CD4-positive, CD25-positive, alpha-beta regulatory T cell (primary cell): ENCODE measurements around the gene U2AF1L4. TPM values are rescaled to one million over a fixed set of nuclear protein-coding genes. Genes with fewer than 3 reads are reported as not detected.

Source experiments
- ATAC-seq, 2 donors: fragments of 150-1000 bp; cut with Tn5 transposase; one replicate each; pipeline ENCODE4 v1.10.0; 2021; ENCODE audit warnings: low read depth in 2 of 2, moderate number of reproducible peaks in 2 of 2, moderate library complexity in 1 of 2
- DNase-seq, 3 donors: peaks; one replicate each; pipeline versions ENCODE4 v3.0.0 to v3.0.0-alpha.2; 2012 to 2022; ENCODE audit warnings: mixed read lengths in 1 of 3
- H3K27ac ChIP-seq: one replicate; pipeline ENCODE4 v1.7.0; 2013; ENCODE audit warnings: mild to moderate bottlenecking, low read length; ENCODE audit not compliant: insufficient read depth, poor library complexity, severe bottlenecking
- H3K27me3 ChIP-seq: one replicate; pipeline ENCODE4 v1.7.0; 2013; ENCODE audit warnings: low read length; ENCODE audit not compliant: control insufficient read depth, insufficient read depth
- H3K36me3 ChIP-seq: one replicate; pipeline ENCODE4 v1.7.0; 2013; ENCODE audit warnings: mild to moderate bottlenecking, low read length, moderate library complexity; ENCODE audit not compliant: control insufficient read depth, insufficient read depth
- H3K4me1 ChIP-seq: 2 replicates; pipeline ENCODE4 v1.7.0; 2013; ENCODE audit warnings: mild to moderate bottlenecking, low read length; ENCODE audit not compliant: insufficient read depth, control insufficient read depth, poor library complexity, severe bottlenecking
- H3K4me3 ChIP-seq: one replicate; pipeline ENCODE4 v1.7.0; 2013; ENCODE audit warnings: low read depth, mild to moderate bottlenecking, low read length, moderate library complexity
- H3K9me3 ChIP-seq, 2 experiments: 1 replicate in 1 of 2; 2 replicates in 1 of 2; pipeline ENCODE4 v1.7.0; 2013; ENCODE audit warnings: low read length in 2 of 2, mild to moderate bottlenecking in 1 of 2, moderate library complexity in 1 of 2; ENCODE audit not compliant: control insufficient read depth in 2 of 2
- H3K27ac Mint-ChIP-seq, 3 donors: one replicate each; pipeline ENCODE4 v1.8.0; 2020 to 2022; ENCODE audit warnings: mild to moderate bottlenecking in 3 of 3, mixed read lengths in 3 of 3, moderate library complexity in 2 of 3
- H3K27me3 Mint-ChIP-seq: one replicate; pipeline ENCODE4 v1.8.0; 2022; ENCODE audit warnings: mild to moderate bottlenecking, mixed read lengths
- H3K36me3 Mint-ChIP-seq: one replicate; pipeline ENCODE4 v1.8.0; 2020; ENCODE audit warnings: mixed read lengths
- H3K4me1 Mint-ChIP-seq, 4 donors: one replicate each; pipeline ENCODE4 v1.8.0; 2020 to 2022; ENCODE audit warnings: mixed read lengths in 4 of 4, mild to moderate bottlenecking in 1 of 4
- H3K4me3 Mint-ChIP-seq, 4 donors: one replicate each; pipeline ENCODE4 v1.8.0; 2020 to 2022; ENCODE audit warnings: mild to moderate bottlenecking in 4 of 4, mixed read lengths in 4 of 4, moderate library complexity in 3 of 4
- H3K9me3 Mint-ChIP-seq, 7 donors: one replicate each; pipeline ENCODE4 v1.8.0; 2020 to 2022; ENCODE audit warnings: mixed read lengths in 7 of 7, mild to moderate bottlenecking in 3 of 7, moderate library complexity in 2 of 7
- polyA plus RNA-seq, 4 donors: library from polyadenylated mRNA; unstranded; fragments of 300-500 nt; fragmentation: Illumina TruSeq; gene quantifications; one replicate each; pipeline ENCODE4 v1.2.3, GENCODE V29; 2021
- total RNA-seq: library from RNA; stranded (reverse); gene quantifications from one replicate; pipeline ENCODE4 v1.2.3, GENCODE V29; 2022

U2AF1L4 gene
- total and polyA plus RNA-seq, 5 donors from 2014 or later, result 48.4 to 70.8 (median 62.6) TPM

GRCh38 chr19:35723671-35724070 is 21.5 kb downstream of the U2AF1L4 start:
- Histone ChIP-seq H3K27ac (no peak overlapping the region), H3K4me1 (peaks cover 15% of the 10 kb centered on the region), H3K9me3 (no peaks in the 10 kb centered on the region), H3K36me3 (peaks cover 76% of the 10 kb centered on the region), H3K4me3 (no peak overlapping the region), H3K27me3 (no peaks in the 10 kb centered on the region)
- peaks cover 30% of the 10 kb centered on the region for H3K36me3 Mint-ChIP-seq
- DNase-seq (no peak), ATAC-seq (no peak)
- H3K4me3 Mint-ChIP-seq, result no peak overlapping the region
- H3K9me3 Mint-ChIP-seq, result peaks cover 0 to 1% (median 0%) of the 10 kb centered on the region in 7 donors
- peaks cover 0 to 21% (median 8%) of the 10 kb centered on the region in 4 donors for H3K4me1 Mint-ChIP-seq
- H3K27ac Mint-ChIP-seq, result peak overlapping the region in 1 of 3 donors; percentile 76
- peaks cover 1% of the 10 kb centered on the region for H3K27me3 Mint-ChIP-seq

- H3K4me3 Mint-ChIP-seq, result no peak overlapping the region
- Histone ChIP-seq H3K4me3 (no peak overlapping the region), H3K36me3 (peaks cover 68% of the 10 kb centered on the region), H3K9me3 (no peaks in the 10 kb centered on the region), H3K4me1 (peaks cover 20% of the 10 kb centered on the region), H3K27me3 (no peaks in the 10 kb centered on the region), H3K27ac (no peak overlapping the region)
- DNase-seq (no peak), ATAC-seq (no peak)
- H3K27ac Mint-ChIP-seq, result no peak overlapping the region
- peaks cover 30% of the 10 kb centered on the region for H3K36me3 Mint-ChIP-seq
- H3K27me3 Mint-ChIP-seq, result peaks cover 4% of the 10 kb centered on the region
- H3K9me3 Mint-ChIP-seq, result peaks cover 0 to 1% (median 0%) of the 10 kb centered on the region in 7 donors
- H3K4me1 Mint-ChIP-seq, result peaks cover 0 to 24% (median 8%) of the 10 kb centered on the region in 4 donors
Observed at GRCh38 chr19:35722897-35723296, 22.3 kb downstream of the U2AF1L4 start.

GRCh38 chr19:35722461-35722860 is 22.8 kb downstream of the U2AF1L4 start:
- H3K9me3 ChIP-seq, result no peaks in the 10 kb centered on the region
- peaks cover 30% of the 10 kb centered on the region for H3K36me3 Mint-ChIP-seq
- H3K4me1 Mint-ChIP-seq, result peaks cover 0 to 24% (median 8%) of the 10 kb centered on the region in 4 donors
- H3K9me3 Mint-ChIP-seq, result peaks cover 0 to 1% (median 0%) of the 10 kb centered on the region in 7 donors
- no peak overlapping the region for H3K4me3 ChIP-seq
- no peak for DNase-seq
- H3K4me3 Mint-ChIP-seq, result no peak overlapping the region
- H3K4me1 ChIP-seq, result peaks cover 20% of the 10 kb centered on the region
- H3K27me3 Mint-ChIP-seq, result peaks cover 4% of the 10 kb centered on the region
- no peaks in the 10 kb centered on the region for H3K27me3 ChIP-seq
- H3K27ac ChIP-seq, result no peak overlapping the region
- no peak for ATAC-seq
- H3K36me3 ChIP-seq, result peaks cover 64% of the 10 kb centered on the region
- H3K27ac Mint-ChIP-seq, result peak overlapping the region in 1 of 3 donors; percentile 74

- H3K36me3 Mint-ChIP-seq, result peaks cover 25% of the 10 kb centered on the region
- no peak for DNase-seq
- no peak for ATAC-seq
- no peak overlapping the region for H3K4me3 ChIP-seq
- peak overlapping the region in 3 of 4 donors; percentile 27 to 50 (median 38) for H3K4me3 Mint-ChIP-seq
- no peak overlapping the region for H3K27ac Mint-ChIP-seq
- no peaks in the 10 kb centered on the region for H3K9me3 ChIP-seq
- peaks cover 24% of the 10 kb centered on the region for H3K4me1 ChIP-seq
- H3K9me3 Mint-ChIP-seq, result peaks cover 0 to 1% (median 0%) of the 10 kb centered on the region in 7 donors
- H3K27me3 Mint-ChIP-seq, result peaks cover 4% of the 10 kb centered on the region
- H3K27me3 ChIP-seq, result no peaks in the 10 kb centered on the region
- H3K27ac ChIP-seq, result no peak overlapping the region
- H3K4me1 Mint-ChIP-seq, result peaks cover 0 to 29% (median 10%) of the 10 kb centered on the region in 4 donors
- H3K36me3 ChIP-seq, result peaks cover 55% of the 10 kb centered on the region
Observed at GRCh38 chr19:35721374-35721773, 23.8 kb downstream of the U2AF1L4 start.

DNA sequence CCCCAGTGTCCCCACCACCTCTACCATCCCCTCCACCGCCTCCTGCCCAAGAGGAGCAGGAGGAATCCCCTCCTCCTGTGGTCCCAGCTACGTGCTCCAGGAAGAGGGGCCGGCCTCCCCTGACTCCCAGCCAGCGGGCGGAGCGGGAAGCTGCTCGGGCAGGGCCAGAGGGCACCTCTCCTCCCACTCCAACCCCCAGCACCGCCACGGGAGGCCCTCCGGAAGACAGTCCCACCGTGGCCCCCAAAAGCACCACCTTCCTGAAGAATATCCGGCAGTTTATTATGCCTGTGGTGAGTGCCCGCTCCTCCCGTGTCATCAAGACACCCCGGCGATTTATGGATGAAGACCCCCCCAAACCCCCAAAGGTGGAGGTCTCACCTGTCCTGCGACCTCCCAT is 24.6 kb downstream of the U2AF1L4 start:
- H3K4me3 Mint-ChIP-seq, result peak overlapping the region in 2 of 4 donors; percentile 61 to 68

DNA sequence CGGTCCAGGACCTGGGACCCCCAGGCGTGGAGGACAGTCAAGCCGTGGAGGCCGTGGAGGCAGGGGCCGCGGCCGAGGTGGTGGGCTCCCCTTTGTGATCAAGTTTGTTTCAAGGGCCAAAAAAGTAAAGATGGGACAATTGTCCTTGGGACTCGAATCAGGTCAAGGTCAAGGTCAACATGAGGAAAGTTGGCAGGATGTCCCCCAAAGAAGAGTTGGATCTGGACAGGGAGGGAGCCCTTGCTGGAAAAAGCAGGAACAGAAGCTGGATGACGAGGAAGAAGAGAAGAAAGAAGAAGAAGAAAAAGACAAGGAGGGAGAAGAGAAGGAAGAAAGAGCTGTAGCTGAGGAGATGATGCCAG is 25.1 kb downstream of the U2AF1L4 start:
- no peaks in the 10 kb centered on the region for H3K27me3 ChIP-seq
- H3K9me3 ChIP-seq, result no peaks in the 10 kb centered on the region
- H3K4me1 ChIP-seq, result peaks cover 36% of the 10 kb centered on the region
- ATAC-seq (no peak), DNase-seq (no peak)
- Mint-ChIP-seq H3K27ac (no peak overlapping the region), H3K4me3 (peak overlapping the region in 3 of 4 donors; percentile 33 to 67 (median 61)), H3K36me3 (peaks cover 14% of the 10 kb centered on the region), H3K9me3 (peaks cover 0 to 1% (median 0%) of the 10 kb centered on the region in 7 donors), H3K27me3 (peaks cover 4% of the 10 kb centered on the region), H3K4me1 (peaks cover 0 to 40% (median 15%) of the 10 kb centered on the region in 4 donors)
- H3K4me3 ChIP-seq, result no peak overlapping the region
- H3K27ac ChIP-seq, result no peak overlapping the region
- H3K36me3 ChIP-seq, result peaks cover 43% of the 10 kb centered on the region

More for the DNA sequence above, 24.6 kb downstream of the U2AF1L4 start:
- peaks cover 31% of the 10 kb centered on the region for H3K4me1 ChIP-seq
- no peaks in the 10 kb centered on the region for H3K27me3 ChIP-seq
- peaks cover 48% of the 10 kb centered on the region for H3K36me3 ChIP-seq
- DNase-seq, result no peak
- Mint-ChIP-seq H3K4me1 (peaks cover 0 to 37% (median 14%) of the 10 kb centered on the region in 4 donors), H3K9me3 (peaks cover 0 to 1% (median 0%) of the 10 kb centered on the region in 7 donors), H3K27ac (no peak overlapping the region), H3K27me3 (peaks cover 4% of the 10 kb centered on the region), H3K36me3 (peaks cover 17% of the 10 kb centered on the region)
- H3K9me3 ChIP-seq, result no peaks in the 10 kb centered on the region
- H3K4me3 ChIP-seq, result no peak overlapping the region
- no peak overlapping the region for H3K27ac ChIP-seq
- ATAC-seq, result no peak

DNA sequence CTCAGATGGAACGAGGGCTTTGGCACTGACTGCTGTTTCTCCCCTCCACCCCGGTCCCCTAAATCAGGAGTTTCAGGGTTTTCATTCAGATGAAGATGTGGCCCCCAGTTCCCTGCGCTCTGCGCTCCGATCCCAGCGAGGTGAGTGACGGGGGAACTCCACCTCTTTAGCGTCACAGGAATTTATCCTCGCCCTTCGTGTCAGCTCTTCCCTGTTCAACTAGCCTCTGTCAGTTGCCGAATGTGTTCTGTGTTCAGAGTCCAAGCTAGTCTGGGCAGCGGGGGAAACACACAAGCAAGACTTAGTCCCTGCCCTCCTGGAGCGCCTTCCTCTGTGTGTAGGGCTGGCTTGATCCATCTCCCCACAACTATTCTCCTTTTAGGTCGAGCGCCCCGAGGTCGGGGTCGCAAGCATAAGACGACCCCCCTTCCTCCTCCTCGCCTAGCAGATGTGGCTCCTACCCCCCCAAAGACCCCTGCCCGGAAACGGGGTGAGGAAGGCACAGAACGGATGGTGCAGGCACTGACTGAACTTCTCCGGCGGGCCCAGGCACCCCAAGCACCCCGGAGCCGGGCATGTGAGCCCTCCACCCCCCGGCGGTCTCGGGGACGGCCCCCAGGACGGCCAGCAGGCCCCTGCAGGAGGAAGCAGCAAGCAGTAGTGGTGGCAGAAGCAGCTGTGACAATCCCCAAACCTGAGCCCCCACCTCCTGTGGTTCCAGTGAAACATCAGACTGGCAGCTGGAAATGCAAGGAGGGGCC is 25.6 kb downstream of the U2AF1L4 start:
- DNase-seq, result no peak
- H3K4me3 ChIP-seq, result peak overlapping the region; percentile 62

More for the DNA sequence above, 25.6 kb downstream of the U2AF1L4 start:
- peaks cover 5 to 45% (median 19%) of the 10 kb centered on the region in 4 donors for H3K4me1 Mint-ChIP-seq
- peaks cover 0 to 1% (median 0%) of the 10 kb centered on the region in 7 donors for H3K9me3 Mint-ChIP-seq
- Histone ChIP-seq H3K36me3 (peaks cover 37% of the 10 kb centered on the region), H3K4me1 (peaks cover 41% of the 10 kb centered on the region), H3K9me3 (no peaks in the 10 kb centered on the region), H3K27me3 (no peaks in the 10 kb centered on the region), H3K27ac (no peak overlapping the region)
- peak overlapping the region; percentile 87 to 98 (median 93) for H3K4me3 Mint-ChIP-seq
- H3K36me3 Mint-ChIP-seq, result peaks cover 11% of the 10 kb centered on the region
- peaks cover 4% of the 10 kb centered on the region for H3K27me3 Mint-ChIP-seq
- ATAC-seq, result no peak
- H3K27ac Mint-ChIP-seq, result peak overlapping the region in 2 of 3 donors; percentile 73 to 90
